Measurements from ENCODE around the gene PACRG.

Gene PACRG

DNA sequence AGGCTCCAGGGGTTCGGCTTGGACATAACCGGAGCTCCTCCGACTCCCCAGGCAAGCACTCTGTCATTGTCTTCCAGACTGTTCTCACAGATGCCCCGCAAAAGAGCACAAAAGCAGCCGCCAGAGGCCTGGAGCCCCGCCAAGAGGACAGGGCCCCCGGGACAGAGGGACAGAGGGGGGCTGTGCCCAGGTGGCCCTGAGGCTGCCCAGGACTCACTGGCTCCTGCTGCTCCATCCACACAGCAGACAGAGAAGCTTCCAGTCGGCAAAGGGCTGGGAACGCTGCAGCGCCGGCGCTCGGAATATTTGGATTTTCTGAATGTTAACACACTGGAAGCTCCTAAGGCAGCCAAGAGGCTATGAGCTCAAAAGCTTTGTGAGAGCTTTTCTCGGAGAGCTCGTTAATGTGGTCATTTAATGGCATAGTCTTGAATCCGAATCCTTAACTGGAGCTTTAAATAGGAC, 618.8 kb downstream of the PACRG start:
- TF ChIP-seq, protein P1, sequence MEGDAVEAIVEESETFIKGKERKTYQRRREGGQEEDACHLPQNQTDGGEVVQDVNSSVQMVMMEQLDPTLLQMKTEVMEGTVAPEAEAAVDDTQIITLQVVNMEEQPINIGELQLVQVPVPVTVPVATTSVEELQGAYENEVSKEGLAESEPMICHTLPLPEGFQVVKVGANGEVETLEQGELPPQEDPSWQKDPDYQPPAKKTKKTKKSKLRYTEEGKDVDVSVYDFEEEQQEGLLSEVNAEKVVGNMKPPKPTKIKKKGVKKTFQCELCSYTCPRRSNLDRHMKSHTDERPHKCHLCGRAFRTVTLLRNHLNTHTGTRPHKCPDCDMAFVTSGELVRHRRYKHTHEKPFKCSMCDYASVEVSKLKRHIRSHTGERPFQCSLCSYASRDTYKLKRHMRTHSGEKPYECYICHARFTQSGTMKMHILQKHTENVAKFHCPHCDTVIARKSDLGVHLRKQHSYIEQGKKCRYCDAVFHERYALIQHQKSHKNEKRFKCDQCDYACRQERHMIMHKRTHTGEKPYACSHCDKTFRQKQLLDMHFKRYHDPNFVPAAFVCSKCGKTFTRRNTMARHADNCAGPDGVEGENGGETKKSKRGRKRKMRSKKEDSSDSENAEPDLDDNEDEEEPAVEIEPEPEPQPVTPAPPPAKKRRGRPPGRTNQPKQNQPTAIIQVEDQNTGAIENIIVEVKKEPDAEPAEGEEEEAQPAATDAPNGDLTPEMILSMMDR (IDR thresholded peaks at IDR 0.05; ENCODE audit: extremely low read depth, insufficient read depth, missing control alignments) = no peak
- in situ Hi-C loops (cut with MboI; ENCODE audit: low pct_unique_long_range_greater_than_20kb, low sequenced_read_pairs, unreplicated experiment) = no loop called here

DNA sequence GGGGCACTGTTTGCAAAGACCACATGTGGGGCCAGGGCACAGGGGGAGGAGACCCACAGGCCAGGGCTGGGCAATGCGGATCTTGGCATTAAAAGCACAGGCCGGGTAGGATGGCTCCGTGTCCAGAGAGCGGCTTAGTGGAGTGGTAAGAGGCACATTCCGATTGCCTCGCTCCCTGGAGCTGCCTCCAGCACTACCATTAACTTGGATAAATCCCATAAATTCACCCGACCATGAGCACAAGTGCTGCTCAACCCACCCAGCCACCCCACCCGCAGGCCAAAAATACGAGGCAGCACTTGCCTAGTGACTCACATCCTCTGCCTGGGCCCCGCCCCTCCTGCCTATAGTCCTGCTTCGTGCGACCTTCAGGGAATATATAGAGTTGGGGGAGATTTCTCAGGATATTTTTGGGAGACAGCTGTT, 619.3 kb downstream of the PACRG start:
- no peak for DNase-seq (ENCODE audit: low spot score)
- TF ChIP-seq, protein P1 (IDR thresholded peaks at IDR 0.05; ENCODE audit: extremely low read depth, insufficient read depth, missing control alignments) = no peak
- in situ Hi-C loops (cut with MboI; ENCODE audit: low pct_unique_long_range_greater_than_20kb, low sequenced_read_pairs, unreplicated experiment) = no loop called here

More for the DNA sequence above, 618.8 kb downstream of the PACRG start:
- DNase-seq (ENCODE audit: low spot score) = no peak

DNA sequence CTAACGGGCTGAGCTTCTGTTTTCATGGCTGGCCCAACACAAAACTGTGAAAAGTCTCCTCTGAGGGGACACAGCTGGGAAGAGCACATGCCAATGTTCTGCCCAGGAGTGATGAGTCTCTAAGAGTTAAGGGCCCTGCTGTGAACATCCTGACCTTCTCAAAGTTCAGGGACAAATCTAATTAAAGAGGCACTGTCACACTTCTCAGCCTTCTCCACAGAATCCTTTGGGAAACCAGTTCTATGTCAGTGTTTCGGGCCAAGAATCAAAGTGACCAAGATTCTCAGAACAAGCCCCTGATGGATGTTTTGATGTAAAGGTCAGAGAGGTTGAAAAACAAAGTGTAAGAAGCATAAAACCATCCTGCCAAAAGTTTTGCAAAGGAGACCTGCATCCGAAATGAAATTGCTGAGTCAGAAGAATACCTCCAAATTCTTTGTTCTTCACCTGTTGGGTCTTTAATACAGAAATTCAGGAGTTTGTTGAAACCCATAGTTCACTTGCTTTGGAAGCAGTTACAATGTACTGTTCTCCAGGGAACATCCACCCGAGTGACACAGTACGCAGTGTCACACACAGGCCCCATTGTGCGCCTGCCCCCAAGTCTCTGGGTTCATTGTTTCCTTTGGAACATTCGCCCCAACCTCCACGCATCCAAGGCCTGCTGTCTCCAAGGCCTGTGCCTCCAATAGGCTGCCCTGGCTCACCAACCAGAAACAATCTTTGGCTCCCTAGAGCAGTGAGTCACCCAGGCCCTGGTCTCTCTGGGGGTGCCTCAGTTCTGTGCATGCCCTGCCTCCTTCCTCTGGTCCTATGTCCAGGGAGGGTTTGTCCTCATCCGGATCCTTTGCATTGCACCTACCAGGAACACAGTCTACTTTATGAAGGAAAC, 621.3 kb downstream of the PACRG start:
- TF ChIP-seq, protein P1 (IDR thresholded peaks at IDR 0.05; ENCODE audit: extremely low read depth, insufficient read depth, missing control alignments) = no peak
- in situ Hi-C loops (cut with MboI; ENCODE audit: low pct_unique_long_range_greater_than_20kb, low sequenced_read_pairs, unreplicated experiment) = no loop called here
- DNase-seq (ENCODE audit: low spot score) = no peak

DNA sequence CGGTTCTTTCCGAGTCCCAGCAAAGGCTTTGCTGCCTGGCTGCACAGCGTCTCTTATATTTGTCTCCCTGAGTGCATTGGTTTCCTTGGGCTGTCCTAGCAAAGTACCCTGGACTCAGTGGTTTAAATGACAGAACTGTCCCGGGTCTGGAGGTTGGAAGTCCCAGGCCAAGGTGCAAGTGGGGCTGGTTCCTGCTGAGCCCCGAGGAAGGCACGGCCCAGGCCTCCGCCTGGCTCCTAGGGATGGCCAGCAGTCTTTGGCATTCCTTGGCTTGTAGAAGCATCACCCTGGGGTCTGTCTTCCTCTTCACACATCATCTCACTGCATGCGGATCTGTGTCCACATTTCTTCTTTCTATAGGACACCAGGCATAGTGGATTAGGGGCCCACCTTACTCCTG, 621.9 kb downstream of the PACRG start:
- no peak for DNase-seq (ENCODE audit: low spot score)
- in situ Hi-C loops (cut with MboI; ENCODE audit: low pct_unique_long_range_greater_than_20kb, low sequenced_read_pairs, unreplicated experiment) = no loop called here
- TF ChIP-seq, protein P1 (IDR thresholded peaks at IDR 0.05; ENCODE audit: extremely low read depth, insufficient read depth, missing control alignments) = no peak

DNA sequence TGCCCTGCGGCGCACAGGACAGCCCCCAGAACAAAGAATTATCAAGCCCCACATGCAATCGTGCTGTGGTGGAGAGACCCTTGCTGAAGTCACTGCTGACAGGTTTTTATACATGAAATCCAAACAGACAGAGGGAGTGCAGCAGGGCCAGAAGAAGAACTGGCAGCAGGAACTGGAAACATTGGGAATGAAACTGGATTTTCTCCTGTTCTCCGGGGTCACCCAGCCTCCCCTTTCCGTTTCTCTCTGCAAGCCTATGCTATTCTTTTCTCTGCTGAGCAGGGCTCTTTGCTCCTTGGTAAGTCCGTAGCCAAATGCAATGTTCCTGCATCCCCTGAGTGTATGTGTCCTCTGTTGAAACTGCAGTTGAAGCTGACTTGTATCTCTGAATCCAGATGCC, 623.2 kb downstream of the PACRG start:
- TF ChIP-seq, protein P1 (IDR thresholded peaks at IDR 0.05; ENCODE audit: extremely low read depth, insufficient read depth, missing control alignments) = no peak
- no peak for DNase-seq (ENCODE audit: low spot score)
- in situ Hi-C loops (cut with MboI; ENCODE audit: low pct_unique_long_range_greater_than_20kb, low sequenced_read_pairs, unreplicated experiment) = no loop called here

DNA sequence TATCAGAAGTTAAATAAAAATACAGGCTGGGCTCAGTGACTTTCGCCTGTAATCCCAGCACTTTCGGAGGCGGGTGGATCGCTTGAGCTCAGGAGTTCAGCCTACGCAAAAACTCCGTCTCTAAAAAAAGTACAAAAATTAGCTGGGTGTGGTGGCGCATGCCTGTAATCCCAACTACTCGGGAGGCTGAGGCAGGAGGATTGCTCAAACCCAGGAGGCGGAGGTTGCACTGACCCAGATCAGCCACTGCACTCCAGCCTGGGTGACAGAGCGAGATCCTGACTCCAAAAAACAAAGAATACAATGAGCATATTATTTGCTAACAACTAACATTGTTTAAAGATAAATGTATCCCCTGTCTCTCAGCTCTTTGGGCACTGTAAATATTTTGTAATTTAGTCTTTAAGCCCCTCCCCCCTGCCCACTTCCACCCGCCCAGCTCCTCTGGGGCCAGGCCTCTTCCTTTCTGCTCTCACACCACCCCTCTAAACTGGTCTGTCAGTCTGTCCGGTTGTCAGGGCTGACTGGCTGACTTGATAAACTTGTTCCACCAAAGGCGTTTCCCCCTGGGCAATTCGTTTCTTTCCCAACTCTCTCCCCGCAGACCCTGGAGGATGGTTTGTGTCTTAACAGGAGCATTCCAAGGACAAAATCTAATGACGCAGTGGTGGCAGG, 624.4 kb downstream of the PACRG start:
- in situ Hi-C loops (cut with MboI; ENCODE audit: low pct_unique_long_range_greater_than_20kb, low sequenced_read_pairs, unreplicated experiment) = no loop called here
- no peak for DNase-seq (ENCODE audit: low spot score)
- TF ChIP-seq, protein P1 (IDR thresholded peaks at IDR 0.05; ENCODE audit: extremely low read depth, insufficient read depth, missing control alignments) = no peak

All from GM13977 (cell line).